GM10266 (cell line): ENCODE results near the gene SLAMF7.

Experiments
- DNase-seq: peaks from one replicate; pipeline ENCODE4 v3.0.0; 2012; ENCODE audit errors: extremely low spot score
- TF ChIP-seq, protein P1 (sequence below): IDR thresholded peaks from 2 replicates; pipeline ENCODE4 v1.5.1; 2012; ENCODE audit warnings: mild to moderate bottlenecking, low read depth; ENCODE audit not compliant: control insufficient read depth, insufficient read depth; ENCODE audit errors: missing control alignments

SLAMF7 gene

DNA sequence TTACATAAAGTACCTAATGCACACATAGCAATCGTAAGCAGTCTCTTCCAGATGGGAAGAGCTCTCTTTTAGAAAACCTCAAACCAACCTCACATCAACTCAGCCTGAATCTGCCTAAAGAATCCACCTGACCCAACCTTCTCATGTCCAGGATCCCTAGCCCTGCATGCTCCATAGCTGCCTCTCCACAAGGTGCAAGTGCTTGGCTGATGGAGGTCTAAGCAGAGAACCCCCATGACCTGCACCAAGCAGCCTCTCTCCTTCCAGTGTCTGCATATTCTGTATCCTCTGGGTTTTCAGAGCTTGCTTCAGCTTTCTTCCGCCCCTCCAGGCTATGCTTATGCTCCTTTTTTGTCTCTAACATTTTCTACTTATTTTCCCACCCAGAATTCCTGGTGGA lies 59.4 kb downstream of the SLAMF7 start:
- TF ChIP-seq, protein P1, sequence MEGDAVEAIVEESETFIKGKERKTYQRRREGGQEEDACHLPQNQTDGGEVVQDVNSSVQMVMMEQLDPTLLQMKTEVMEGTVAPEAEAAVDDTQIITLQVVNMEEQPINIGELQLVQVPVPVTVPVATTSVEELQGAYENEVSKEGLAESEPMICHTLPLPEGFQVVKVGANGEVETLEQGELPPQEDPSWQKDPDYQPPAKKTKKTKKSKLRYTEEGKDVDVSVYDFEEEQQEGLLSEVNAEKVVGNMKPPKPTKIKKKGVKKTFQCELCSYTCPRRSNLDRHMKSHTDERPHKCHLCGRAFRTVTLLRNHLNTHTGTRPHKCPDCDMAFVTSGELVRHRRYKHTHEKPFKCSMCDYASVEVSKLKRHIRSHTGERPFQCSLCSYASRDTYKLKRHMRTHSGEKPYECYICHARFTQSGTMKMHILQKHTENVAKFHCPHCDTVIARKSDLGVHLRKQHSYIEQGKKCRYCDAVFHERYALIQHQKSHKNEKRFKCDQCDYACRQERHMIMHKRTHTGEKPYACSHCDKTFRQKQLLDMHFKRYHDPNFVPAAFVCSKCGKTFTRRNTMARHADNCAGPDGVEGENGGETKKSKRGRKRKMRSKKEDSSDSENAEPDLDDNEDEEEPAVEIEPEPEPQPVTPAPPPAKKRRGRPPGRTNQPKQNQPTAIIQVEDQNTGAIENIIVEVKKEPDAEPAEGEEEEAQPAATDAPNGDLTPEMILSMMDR = no peak
- no peak for DNase-seq

DNA sequence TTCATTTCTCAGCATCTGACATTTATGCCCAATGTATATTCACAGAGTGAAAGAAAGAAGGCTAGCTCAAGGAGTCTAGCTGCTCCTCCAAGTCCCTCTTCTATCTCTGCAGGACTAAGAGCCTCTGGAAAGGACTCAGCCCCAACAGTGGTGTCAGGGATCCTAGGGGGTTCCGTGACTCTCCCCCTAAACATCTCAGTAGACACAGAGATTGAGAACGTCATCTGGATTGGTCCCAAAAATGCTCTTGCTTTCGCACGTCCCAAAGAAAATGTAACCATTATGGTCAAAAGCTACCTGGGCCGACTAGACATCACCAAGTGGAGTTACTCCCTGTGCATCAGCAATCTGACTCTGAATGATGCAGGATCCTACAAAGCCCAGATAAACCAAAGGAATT lies 60.6 kb downstream of the SLAMF7 start:
- TF ChIP-seq, protein P1 = no peak

DNA sequence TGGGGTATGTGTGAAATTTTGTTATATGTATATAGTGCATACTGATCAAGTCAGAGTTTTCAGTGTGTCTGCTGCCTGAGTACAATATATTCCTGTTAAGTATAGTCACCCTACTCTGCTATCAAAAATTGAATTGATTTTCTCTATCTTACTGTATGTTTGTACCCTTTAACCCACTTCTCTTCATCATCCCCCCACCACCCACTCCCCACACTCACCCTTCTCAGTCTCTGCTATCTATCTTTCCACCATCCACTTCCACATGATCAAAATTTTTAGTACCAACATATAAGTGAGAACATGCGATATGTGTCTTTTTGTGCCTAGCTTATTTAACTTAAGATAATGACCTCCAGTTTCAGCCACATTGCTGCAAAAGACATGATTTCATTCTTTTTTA lies 61.1 kb downstream of the SLAMF7 start:
- TF ChIP-seq, protein P1 = no peak
- DNase-seq = no peak

More for the DNA sequence above, 60.6 kb downstream of the SLAMF7 start:
- no peak for DNase-seq

DNA sequence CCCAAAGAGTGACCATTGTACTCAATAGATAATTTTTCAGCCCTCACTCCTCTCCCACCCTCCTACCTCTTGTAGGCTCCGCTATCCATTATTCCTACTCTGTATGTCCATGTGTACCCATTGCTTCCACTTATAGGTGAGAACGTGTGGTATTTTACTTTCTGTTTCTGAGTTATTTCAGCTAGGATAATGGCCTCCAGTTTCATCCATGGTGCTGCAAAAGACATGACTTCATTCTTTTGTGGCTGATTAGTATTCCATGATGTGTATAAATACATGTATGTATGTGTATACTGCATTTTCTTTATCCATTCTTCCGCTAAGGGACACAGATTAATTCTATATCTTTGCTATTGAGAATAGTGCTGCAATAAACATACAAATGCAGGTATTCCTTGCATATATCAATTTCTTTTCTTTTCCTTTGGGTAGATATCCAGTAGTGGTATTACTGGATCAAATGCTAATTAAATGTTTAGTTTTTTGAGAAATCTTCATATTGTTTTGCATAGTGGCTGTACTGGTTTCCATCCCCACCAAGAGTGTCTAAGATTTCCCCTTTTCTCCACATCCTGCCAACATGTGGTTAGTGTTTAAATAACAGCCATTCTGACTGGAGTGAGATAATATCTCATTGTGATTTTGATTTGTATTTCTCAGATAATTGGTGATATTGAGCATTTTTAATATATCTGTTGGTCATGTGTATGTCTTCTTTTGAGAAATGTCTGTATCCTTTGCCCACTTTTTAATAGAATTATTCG lies 61.8 kb downstream of the SLAMF7 start:
- TF ChIP-seq, protein P1 = no peak
- DNase-seq = no peak

DNA sequence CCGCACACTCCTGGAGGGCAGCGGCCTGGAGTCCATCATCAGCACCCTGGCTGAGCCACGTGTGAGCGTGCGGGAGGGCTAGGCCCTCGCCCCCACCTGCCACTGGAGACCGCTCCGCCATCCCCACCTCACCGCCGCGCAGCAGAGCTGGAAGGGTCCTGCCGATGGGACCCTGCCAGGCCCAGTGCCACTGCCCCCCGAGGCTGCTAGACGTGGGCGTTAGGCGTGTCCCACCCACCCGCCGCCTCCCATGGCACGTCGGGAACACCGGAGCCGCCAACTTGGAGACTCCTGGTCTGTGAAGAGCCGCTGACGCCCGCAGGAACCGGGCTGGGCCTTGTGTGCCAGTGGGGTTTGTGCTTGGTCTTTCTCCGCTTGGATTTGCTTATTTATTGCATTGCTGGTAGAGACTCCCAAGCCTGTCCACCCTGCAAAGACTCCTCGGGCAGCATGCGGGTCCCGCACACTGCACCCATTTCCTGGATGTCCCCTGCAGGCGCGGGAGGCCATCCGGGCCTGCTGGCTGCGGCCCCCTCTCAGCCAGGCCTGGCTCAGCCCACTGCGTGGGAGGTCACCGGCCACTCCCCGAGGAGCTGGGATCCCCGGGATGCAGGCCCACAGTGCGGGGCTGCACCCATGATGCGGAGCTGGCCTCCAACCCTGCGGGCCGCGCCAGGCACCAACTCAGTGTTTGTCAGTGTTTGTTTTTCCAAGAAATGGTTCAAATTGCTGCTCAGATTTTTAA lies 63.0 kb downstream of the SLAMF7 start:
- TF ChIP-seq, protein P1 = no peak

More for the DNA sequence above, 63.0 kb downstream of the SLAMF7 start:
- no peak for DNase-seq
